22Rv1 (cell line): Measurements from ENCODE around the gene IGSF9B.

Experiments used
- CTCF ChIP-seq: fragments of 450-650 bp; IDR thresholded peaks from 2 replicates; pipeline ENCODE4 v1.5.1; 2017; ENCODE audit warnings: mild to moderate bottlenecking
- ZFX ChIP-seq: fragments of 450-650 bp; IDR thresholded peaks from 2 replicates; pipeline ENCODE4 v1.6.1; 2017; ENCODE audit warnings: antibody characterized with exemption, borderline replicate concordance

GRCh38 chr11:133938166-133938565 is 18.6 kb downstream of the IGSF9B start:
- TF ChIP-seq CTCF (no peak), ZFX (no peak)
